Effector memory CD8-positive, alpha-beta T cell (primary cell): Measurements from ENCODE around the gene SRPRB.

ENCODE experiments used
- ATAC-seq: fragments of 150-1000 bp; cut with Tn5 transposase; replicated peaks from 2 replicates; pipeline ENCODE4 v1.10.0; 2021; ENCODE audit warnings: mild to moderate bottlenecking, moderate library complexity
- DNase-seq, 3 experiments: peaks; one replicate each; pipeline ENCODE4 v3.0.0; 2021
- H3K27ac Mint-ChIP-seq, 2 donors: one replicate each; pipeline ENCODE4 v1.8.0; 2022; ENCODE audit warnings: mild to moderate bottlenecking in 2 of 2, mixed read lengths in 2 of 2, moderate library complexity in 2 of 2
- H3K27me3 Mint-ChIP-seq, 2 donors: one replicate each; pipeline ENCODE4 v1.8.0; 2022; ENCODE audit warnings: mixed read lengths in 2 of 2
- H3K36me3 Mint-ChIP-seq: one replicate; pipeline ENCODE4 v1.8.0; 2022; ENCODE audit warnings: mild to moderate bottlenecking, moderate library complexity, mixed read lengths; ENCODE audit not compliant: insufficient read depth
- H3K4me1 Mint-ChIP-seq, 2 donors: one replicate each; pipeline ENCODE4 v1.8.0; 2022; ENCODE audit warnings: low read depth in 2 of 2, mixed read lengths in 2 of 2
- H3K4me3 Mint-ChIP-seq, 2 donors: one replicate each; pipeline ENCODE4 v1.8.0; 2022; ENCODE audit warnings: mild to moderate bottlenecking in 2 of 2, mixed read lengths in 2 of 2, moderate library complexity in 2 of 2
- H3K9me3 Mint-ChIP-seq, 2 donors: one replicate each; pipeline ENCODE4 v1.8.0; 2022; ENCODE audit warnings: mixed read lengths in 2 of 2

Gene SRPRB

DNA sequence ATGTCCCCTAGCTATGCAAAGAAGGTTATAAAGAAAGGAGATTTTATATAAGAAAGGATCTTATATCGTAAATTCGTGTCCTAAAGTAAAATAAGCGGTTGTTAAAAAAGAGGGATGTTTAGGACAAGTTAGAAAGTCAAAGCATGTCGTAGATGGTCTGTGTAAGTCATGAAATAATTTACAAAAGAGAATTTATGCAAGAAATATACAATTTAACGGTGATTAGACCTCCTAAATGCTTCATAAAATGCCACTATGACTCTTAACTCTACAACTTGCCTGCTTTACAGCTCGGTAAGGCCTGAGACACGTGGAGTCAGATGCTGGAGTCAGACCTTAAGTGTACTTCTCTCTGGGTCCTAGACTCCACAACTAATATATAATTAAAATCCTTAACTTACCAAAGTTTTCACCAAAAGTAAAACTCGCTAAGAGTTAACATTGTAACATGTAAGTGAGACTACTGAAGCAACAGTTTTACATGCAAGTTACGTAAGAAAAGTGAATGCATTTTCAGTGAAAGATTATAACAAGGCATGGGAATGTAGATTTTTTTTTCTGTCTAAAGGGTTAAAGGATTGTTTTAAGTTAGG is 13.3 kb upstream of the SRPRB start:
- H3K27me3 Mint-ChIP-seq, result peaks cover 17 to 50% of the 10 kb centered on the region in 2 donors
- no peaks in the 10 kb centered on the region for H3K4me1 Mint-ChIP-seq
- ATAC-seq (no peak), DNase-seq (no peak)
- peaks cover 0 to 4% of the 10 kb centered on the region in 2 donors for H3K9me3 Mint-ChIP-seq
- no peaks in the 10 kb centered on the region for H3K36me3 Mint-ChIP-seq
- no peak overlapping the region for H3K4me3 Mint-ChIP-seq
- no peak overlapping the region for H3K27ac Mint-ChIP-seq

- Mint-ChIP-seq H3K4me3 (no peak overlapping the region), H3K4me1 (no peaks in the 10 kb centered on the region), H3K27ac (no peak overlapping the region), H3K9me3 (peaks cover 0 to 4% of the 10 kb centered on the region in 2 donors), H3K27me3 (peaks cover 19 to 54% of the 10 kb centered on the region in 2 donors), H3K36me3 (no peaks in the 10 kb centered on the region)
- ATAC-seq, result no peak
- no peak for DNase-seq
Observed at GRCh38 chr3:133797396-133798105, 8.1 kb upstream of the SRPRB start.

GRCh38 chr3:133799794-133800585 is 5.6 kb upstream of the SRPRB start:
- H3K4me3 Mint-ChIP-seq, result no peak overlapping the region
- no peaks in the 10 kb centered on the region for H3K36me3 Mint-ChIP-seq

GRCh38 chr3:133803469-133803868 is 2.1 kb upstream of the SRPRB start:
- DNase-seq (no peak), ATAC-seq (no peak)
- Mint-ChIP-seq H3K36me3 (peaks cover 29% of the 10 kb centered on the region), H3K27ac (no peak overlapping the region), H3K9me3 (no peaks in the 10 kb centered on the region), H3K4me1 (peaks cover 12 to 16% of the 10 kb centered on the region in 2 donors), H3K4me3 (no peak overlapping the region), H3K27me3 (peaks cover 4 to 30% of the 10 kb centered on the region in 2 donors)

More at GRCh38 chr3:133799794-133800585, 5.6 kb upstream of the SRPRB start:
- no peaks in the 10 kb centered on the region for H3K4me1 Mint-ChIP-seq
- DNase-seq, result no peak
- H3K9me3 Mint-ChIP-seq, result no peaks in the 10 kb centered on the region
- no peak overlapping the region for H3K27ac Mint-ChIP-seq
- ATAC-seq, result no peak
- peaks cover 19 to 54% of the 10 kb centered on the region in 2 donors for H3K27me3 Mint-ChIP-seq

GRCh38 chr3:133804896-133805295 is 719 bp upstream of the SRPRB start:
- Mint-ChIP-seq H3K9me3 (no peaks in the 10 kb centered on the region), H3K36me3 (peaks cover 42% of the 10 kb centered on the region), H3K4me3 (peak overlapping the region; percentile 94 to 99), H3K4me1 (peaks cover 12 to 16% of the 10 kb centered on the region in 2 donors), H3K27ac (peak overlapping the region; percentile 94 to 98), H3K27me3 (peaks cover 4 to 27% of the 10 kb centered on the region in 2 donors)
- DNase-seq (no peak), ATAC-seq (no peak)

GRCh38 chr3:133805384-133805701 is 272 bp upstream of the SRPRB start:
- Mint-ChIP-seq H3K9me3 (no peaks in the 10 kb centered on the region), H3K36me3 (peaks cover 46% of the 10 kb centered on the region), H3K4me3 (peak overlapping the region; percentile 94 to 99), H3K27me3 (peaks cover 4 to 23% of the 10 kb centered on the region in 2 donors), H3K4me1 (peaks cover 12 to 16% of the 10 kb centered on the region in 2 donors), H3K27ac (peak overlapping the region; percentile 94 to 98)
- no peak for DNase-seq
- no peak for ATAC-seq

- H3K36me3 Mint-ChIP-seq, result peaks cover 94% of the 10 kb centered on the region
- no peak overlapping the region for H3K27ac Mint-ChIP-seq
- no peaks in the 10 kb centered on the region for H3K9me3 Mint-ChIP-seq
- ATAC-seq (no peak), DNase-seq (no peak)
- no peaks in the 10 kb centered on the region for H3K27me3 Mint-ChIP-seq
- H3K4me1 Mint-ChIP-seq, result peaks cover 3% of the 10 kb centered on the region in 2 donors
- no peak overlapping the region for H3K4me3 Mint-ChIP-seq
Observed at GRCh38 chr3:133812872-133813271, 7.3 kb downstream of the SRPRB start.

- H3K4me1 Mint-ChIP-seq, result peaks cover 3% of the 10 kb centered on the region in 2 donors
- no peaks in the 10 kb centered on the region for H3K27me3 Mint-ChIP-seq
- ATAC-seq (no peak), DNase-seq (no peak)
- H3K27ac Mint-ChIP-seq, result no peak overlapping the region
- H3K36me3 Mint-ChIP-seq, result peaks cover 90% of the 10 kb centered on the region
- H3K9me3 Mint-ChIP-seq, result no peaks in the 10 kb centered on the region
- H3K4me3 Mint-ChIP-seq, result no peak overlapping the region
Observed at GRCh38 chr3:133815386-133815785, 9.8 kb downstream of the SRPRB start.

DNA sequence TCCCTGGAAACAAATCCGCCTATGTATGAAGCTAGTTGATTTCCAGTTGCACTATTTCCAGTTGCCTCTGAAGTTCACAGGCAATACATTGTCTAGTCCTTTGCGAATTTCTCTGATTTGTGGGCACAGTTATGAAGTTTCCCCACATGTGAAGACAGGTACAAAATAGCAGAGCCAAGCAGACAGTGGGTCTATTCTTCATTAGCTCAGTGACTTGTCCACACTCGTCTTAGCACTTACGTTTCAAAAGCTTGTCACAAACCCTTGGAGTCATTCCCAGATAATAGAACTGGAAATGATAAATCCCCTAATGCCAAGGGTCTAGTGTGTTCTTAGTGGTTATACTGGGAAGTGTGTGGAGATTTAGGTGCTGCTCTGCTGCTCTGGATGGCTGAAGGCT is 14.5 kb downstream of the SRPRB start:
- no peak overlapping the region for H3K27ac Mint-ChIP-seq
- no peaks in the 10 kb centered on the region for H3K9me3 Mint-ChIP-seq
- H3K27me3 Mint-ChIP-seq, result no peaks in the 10 kb centered on the region
- ATAC-seq (no peak), DNase-seq (no peak)
- H3K4me1 Mint-ChIP-seq, result no peaks in the 10 kb centered on the region
- H3K36me3 Mint-ChIP-seq, result peaks cover 64% of the 10 kb centered on the region
- no peak overlapping the region for H3K4me3 Mint-ChIP-seq

GRCh38 chr3:133820889-133821675 is 15.5 kb downstream of the SRPRB start:
- no peaks in the 10 kb centered on the region for H3K9me3 Mint-ChIP-seq
- DNase-seq (no peak), ATAC-seq (no peak)
- peaks cover 55% of the 10 kb centered on the region for H3K36me3 Mint-ChIP-seq
- peak overlapping the region in 1 of 2 donors; percentile 55 for H3K27ac Mint-ChIP-seq
- no peak overlapping the region for H3K4me3 Mint-ChIP-seq
- H3K4me1 Mint-ChIP-seq, result no peaks in the 10 kb centered on the region
- H3K27me3 Mint-ChIP-seq, result no peaks in the 10 kb centered on the region

- Mint-ChIP-seq H3K27ac (peak overlapping the region in 1 of 2 donors; percentile 20), H3K36me3 (peaks cover 46% of the 10 kb centered on the region), H3K4me1 (no peaks in the 10 kb centered on the region), H3K4me3 (no peak overlapping the region), H3K27me3 (no peaks in the 10 kb centered on the region), H3K9me3 (no peaks in the 10 kb centered on the region)
- no peak for ATAC-seq
- DNase-seq, result no peak
Observed at GRCh38 chr3:133821767-133822638, 16.4 kb downstream of the SRPRB start.

DNA sequence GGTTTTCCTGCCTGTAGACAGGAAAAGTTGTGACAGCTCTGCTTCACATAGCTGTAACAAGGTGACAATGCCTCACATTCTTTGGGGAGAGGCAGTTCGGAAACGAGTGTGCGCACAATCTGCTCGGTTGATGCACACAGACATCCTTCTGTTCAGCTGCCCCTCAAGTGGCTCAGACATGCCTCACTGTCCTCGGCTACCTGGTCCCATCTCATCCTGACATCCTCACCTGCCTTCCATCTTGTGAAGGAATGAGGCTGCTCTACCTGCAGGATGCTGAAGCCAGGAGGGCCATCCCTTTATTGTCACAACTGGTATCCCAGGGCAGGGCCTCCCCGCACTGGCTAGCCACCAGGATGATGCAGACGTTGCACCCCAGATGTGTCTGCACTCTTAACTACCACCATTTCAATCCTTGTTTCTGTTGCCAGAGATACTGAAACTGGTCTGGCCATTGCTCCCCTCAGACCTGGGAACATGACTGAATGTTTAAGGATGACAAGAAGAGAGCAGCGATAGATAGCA is 19.4 kb downstream of the SRPRB start:
- DNase-seq, result no peak
- Mint-ChIP-seq H3K4me3 (no peak overlapping the region), H3K27me3 (no peaks in the 10 kb centered on the region), H3K27ac (no peak overlapping the region), H3K4me1 (peaks cover 0 to 2% of the 10 kb centered on the region in 2 donors), H3K9me3 (no peaks in the 10 kb centered on the region), H3K36me3 (peaks cover 25% of the 10 kb centered on the region)
- ATAC-seq, result no peak
